OCI-LY1 (cell line): Measurements from ENCODE around the gene RYR1.

Experiments used
- H2AFZ ChIP-seq: fragments of 200-600 bp; sonication (generic), shearing (Covaris generic); 2 replicates; pipeline ENCODE4 v1.6.0; 2014; ENCODE audit warnings: antibody characterized with exemption, mild to moderate bottlenecking, low read length
- H3F3A ChIP-seq: fragments of 200-600 bp; sonication (generic), shearing (Covaris generic); 2 replicates; pipeline ENCODE4 v1.6.0; 2014; ENCODE audit warnings: mild to moderate bottlenecking, antibody characterized with exemption, low read length, moderate library complexity; ENCODE audit not compliant: insufficient read depth
- H3K27ac ChIP-seq: fragments of 200-600 bp; sonication (generic); 2 replicates; pipeline ENCODE4 v1.5.1; 2014; ENCODE audit warnings: low read length, mixed run types, mild to moderate bottlenecking, low read depth; ENCODE audit not compliant: poor library complexity, severe bottlenecking
- H3K27me3 ChIP-seq: fragments of 200-600 bp; sonication (generic); 2 replicates; pipeline ENCODE4 v1.6.0; 2014; ENCODE audit warnings: antibody characterized with exemption, mild to moderate bottlenecking, low read length, moderate library complexity; ENCODE audit not compliant: insufficient read depth
- H3K36me3 ChIP-seq: fragments of 200-600 bp; sonication (generic); 2 replicates; pipeline ENCODE4 v1.6.1; 2014; ENCODE audit warnings: mild to moderate bottlenecking, antibody characterized with exemption, low read length, moderate library complexity, mixed read lengths; ENCODE audit not compliant: insufficient read depth
- H3K4me1 ChIP-seq: fragments of 200-600 bp; sonication (generic); 2 replicates; pipeline ENCODE4 v1.5.1; 2014; ENCODE audit warnings: mild to moderate bottlenecking, low read length, moderate library complexity; ENCODE audit not compliant: insufficient read depth, severe bottlenecking
- H3K4me2 ChIP-seq: fragments of 200-600 bp; sonication (generic), shearing (Covaris generic); 2 replicates; pipeline ENCODE4 v1.6.1; 2014; ENCODE audit warnings: low read length
- H3K4me3 ChIP-seq: fragments of 200-600 bp; sonication (generic); 2 replicates; pipeline ENCODE4 v1.5.1; 2014; ENCODE audit warnings: low read length, low read depth, mild to moderate bottlenecking, mixed read lengths; ENCODE audit not compliant: poor library complexity, severe bottlenecking
- H3K79me2 ChIP-seq: fragments of 200-600 bp; shearing (Covaris generic); 2 replicates; pipeline ENCODE4 v1.6.1; 2016; ENCODE audit warnings: mixed run types, low read length, mixed read lengths; ENCODE audit not compliant: insufficient read depth
- H3K9ac ChIP-seq: fragments of 200-600 bp; sonication (generic), shearing (Covaris generic); 2 replicates; pipeline ENCODE4 v1.6.1; 2014; ENCODE audit warnings: mild to moderate bottlenecking, low read length, mixed read lengths
- H3K9me2 ChIP-seq: fragments of 200-600 bp; sonication (generic), shearing (Covaris generic); 2 replicates; pipeline ENCODE4 v1.6.1; 2014; ENCODE audit warnings: low read depth, mild to moderate bottlenecking, low read length, mixed read lengths
- H3K9me3 ChIP-seq: fragments of 200-600 bp; shearing (Covaris generic); 2 replicates; pipeline ENCODE4 v1.6.1; 2014; ENCODE audit warnings: low read length, mixed read lengths
- H4K20me1 ChIP-seq: fragments of 200-600 bp; sonication (generic), shearing (Covaris generic); 2 replicates; pipeline ENCODE4 v1.6.0; 2016; ENCODE audit warnings: mild to moderate bottlenecking, low read length; ENCODE audit not compliant: insufficient read depth
- CTCF ChIP-seq: fragments of 200-600 bp; sonication (generic), shearing (Covaris generic); IDR thresholded peaks from 2 replicates; pipeline ENCODE4 v1.5.1; 2017; ENCODE audit warnings: mild to moderate bottlenecking, antibody characterized with exemption, low read length, moderate library complexity, mixed read lengths
- EZH2 ChIP-seq: fragments of 200-600 bp; sonication (generic), shearing (Covaris generic); IDR thresholded peaks from 2 replicates; pipeline ENCODE4 v1.8.0; 2017; ENCODE audit warnings: borderline replicate concordance, mixed run types, mild to moderate bottlenecking, antibody characterized with exemption, low read length, moderate library complexity, mixed read lengths

The RYR1 gene

GRCh38 chr19:38413416-38413815 lies 20.1 kb upstream of the RYR1 start:
- Histone ChIP-seq H3K4me1 (peaks cover 12% of the 10 kb centered on the region), H4K20me1 (no peaks in the 10 kb centered on the region), H3K9me3 (no peaks in the 10 kb centered on the region), H2AFZ (no peak overlapping the region), H3K36me3 (no peaks in the 10 kb centered on the region), H3K4me2 (no peak overlapping the region), H3K79me2 (no peaks in the 10 kb centered on the region), H3F3A (no peaks in the 10 kb centered on the region), H3K27me3 (no peaks in the 10 kb centered on the region; the same call in 1 of the 2 replicates), H3K4me3 (no peak overlapping the region), H3K27ac (no peak overlapping the region), H3K9ac (no peak overlapping the region), H3K9me2 (no peaks in the 10 kb centered on the region)
- no peak for TF ChIP-seq CTCF
- TF ChIP-seq EZH2: no peak

- Histone ChIP-seq H3K36me3 (no peaks in the 10 kb centered on the region), H3K27ac (no peak overlapping the region), H3K4me1 (peaks cover 14% of the 10 kb centered on the region), H3K9me3 (no peaks in the 10 kb centered on the region), H3K4me2 (peak overlapping the region; percentile 62; the same call in 1 of the 2 replicates), H3K79me2 (no peaks in the 10 kb centered on the region), H4K20me1 (no peaks in the 10 kb centered on the region), H3K9me2 (no peaks in the 10 kb centered on the region), H3F3A (no peaks in the 10 kb centered on the region), H3K4me3 (no peak overlapping the region), H2AFZ (no peak overlapping the region), H3K9ac (no peak overlapping the region), H3K27me3 (no peaks in the 10 kb centered on the region; the same call in 1 of the 2 replicates)
- no peak for TF ChIP-seq CTCF
- TF ChIP-seq EZH2: no peak
Measured at GRCh38 chr19:38417146-38417543, 16.3 kb upstream of the RYR1 start.

- peak overlapping the region; percentile 62 for H3K4me2 ChIP-seq
- H3K4me1 ChIP-seq: peaks cover 14% of the 10 kb centered on the region
- peak overlapping the region; percentile 54 for H3K4me3 ChIP-seq
- no peak overlapping the region for H2AFZ ChIP-seq
- no peaks in the 10 kb centered on the region for H4K20me1 ChIP-seq
- no peak overlapping the region; the same call in 1 of the 2 replicates for H3K9ac ChIP-seq
- no peaks in the 10 kb centered on the region for H3K36me3 ChIP-seq
- no peaks in the 10 kb centered on the region for H3K79me2 ChIP-seq
- TF ChIP-seq EZH2 (no peak), CTCF (no peak)
- H3K27me3 ChIP-seq: no peaks in the 10 kb centered on the region; the same call in 1 of the 2 replicates
- H3K9me2 ChIP-seq: no peaks in the 10 kb centered on the region
- H3K9me3 ChIP-seq: no peaks in the 10 kb centered on the region
- H3K27ac ChIP-seq: no peak overlapping the region
- H3F3A ChIP-seq: no peaks in the 10 kb centered on the region
Measured at GRCh38 chr19:38417544-38418506, 15.7 kb upstream of the RYR1 start.
